ENCODE results near the gene SDK1.

- TF ChIP-seq CTCF (IDR thresholded peaks at IDR 0.05 in 2 of 3, conservative IDR thresholded peaks at IDR 0.05 in 1 of 3; ENCODE audit: control insufficient read depth in 2 of 3, extremely low read depth in 1 of 3, insufficient read depth in 1 of 3, low read depth in 3 of 3, low read length in 3 of 3) = no peak
- no peak for TF ChIP-seq JUNB (IDR thresholded peaks at IDR 0.05)
- TF ChIP-seq ESRRA (IDR thresholded peaks at IDR 0.05; ENCODE audit: low read length) = no peak
- TF ChIP-seq SMARCA5 (IDR thresholded peaks at IDR 0.05) = no peak
- no peak for TF ChIP-seq TCF12 (IDR thresholded peaks at IDR 0.05; ENCODE audit: low read depth, low read length)
- no peak for TF ChIP-seq SMAD1 (IDR thresholded peaks at IDR 0.05; ENCODE audit: low read depth, partially characterized antibody)
- TF ChIP-seq HDGF (IDR thresholded peaks at IDR 0.05) = no peak
- no peak for TF ChIP-seq SRF (IDR thresholded peaks at IDR 0.05; ENCODE audit: low read depth in 2 of 2, low read length in 2 of 2)
Observed at GRCh38 chr7:4018601-4019316, 717.7 kb downstream of the SDK1 start.

Measured in GM12878 (cell line).